Keratinocyte (primary cell): ENCODE data around the gene SMIM45.

Experiments
- EZH2 ChIP-seq: IDR thresholded peaks from one replicate; pipeline ENCODE4 v1.6.1; 2012; ENCODE audit warnings: inconsistent platforms, mild to moderate bottlenecking, low read length, moderate library complexity
- TF ChIP-seq, protein P1 (sequence below), 3 experiments: IDR thresholded peaks in 1 of 3; conservative IDR thresholded peaks in 1 of 3; optimal IDR thresholded peaks in 1 of 3; 2 replicates in 2 of 3; 3 replicates in 1 of 3; pipeline versions ENCODE3 to v1.5.1; 2011; ENCODE audit warnings: low read length in 3 of 3, mild to moderate bottlenecking in 3 of 3, moderate library complexity in 2 of 3, control low read depth in 1 of 3, inconsistent platforms in 1 of 3; ENCODE audit not compliant: insufficient read depth in 2 of 3; ENCODE audit errors: extremely low read depth in 1 of 3

DNA sequence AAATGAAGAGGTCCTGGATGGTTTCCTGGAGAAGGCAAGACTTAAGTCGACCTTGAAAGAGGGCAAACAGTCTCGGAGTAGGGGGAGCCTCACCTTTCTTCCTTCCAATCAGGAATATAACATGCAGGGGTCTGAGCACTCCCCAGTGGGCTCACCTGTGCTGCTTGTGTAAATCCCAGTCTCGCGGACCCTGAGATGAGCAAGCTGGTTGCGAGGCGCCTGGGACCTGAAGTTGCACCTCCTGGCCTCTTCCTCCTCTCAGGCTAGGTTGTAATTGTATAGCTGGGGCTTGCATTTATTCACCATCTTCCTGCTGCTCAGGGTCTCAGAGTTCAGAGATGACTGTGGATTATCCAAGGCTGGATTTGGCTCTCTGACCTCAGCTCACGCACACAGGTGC lies 39.2 kb downstream of the SMIM45 start:
- TF ChIP-seq, protein P1, sequence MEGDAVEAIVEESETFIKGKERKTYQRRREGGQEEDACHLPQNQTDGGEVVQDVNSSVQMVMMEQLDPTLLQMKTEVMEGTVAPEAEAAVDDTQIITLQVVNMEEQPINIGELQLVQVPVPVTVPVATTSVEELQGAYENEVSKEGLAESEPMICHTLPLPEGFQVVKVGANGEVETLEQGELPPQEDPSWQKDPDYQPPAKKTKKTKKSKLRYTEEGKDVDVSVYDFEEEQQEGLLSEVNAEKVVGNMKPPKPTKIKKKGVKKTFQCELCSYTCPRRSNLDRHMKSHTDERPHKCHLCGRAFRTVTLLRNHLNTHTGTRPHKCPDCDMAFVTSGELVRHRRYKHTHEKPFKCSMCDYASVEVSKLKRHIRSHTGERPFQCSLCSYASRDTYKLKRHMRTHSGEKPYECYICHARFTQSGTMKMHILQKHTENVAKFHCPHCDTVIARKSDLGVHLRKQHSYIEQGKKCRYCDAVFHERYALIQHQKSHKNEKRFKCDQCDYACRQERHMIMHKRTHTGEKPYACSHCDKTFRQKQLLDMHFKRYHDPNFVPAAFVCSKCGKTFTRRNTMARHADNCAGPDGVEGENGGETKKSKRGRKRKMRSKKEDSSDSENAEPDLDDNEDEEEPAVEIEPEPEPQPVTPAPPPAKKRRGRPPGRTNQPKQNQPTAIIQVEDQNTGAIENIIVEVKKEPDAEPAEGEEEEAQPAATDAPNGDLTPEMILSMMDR (optimal IDR thresholded peaks at IDR 0.05 in 1 of 3, IDR thresholded peaks at IDR 0.05 in 1 of 3, conservative IDR thresholded peaks at IDR 0.05 in 1 of 3; ENCODE audit: extremely low read depth in 1 of 3, insufficient read depth in 2 of 3, low read length in 3 of 3), result no peak
- no peak for TF ChIP-seq EZH2
